Pancreas (tissue), 10 donors: ENCODE results near the gene AMPD3. TPM values are rescaled to one million over a fixed set of nuclear protein-coding genes. Genes with fewer than 3 reads are reported as not detected.
A peak's percentile ranks its signal among the peaks of the same experiment; 100 is the strongest.

Experiments
- ATAC-seq, 4 donors: fragments of 200-7000 bp; cut with Tn5 transposase; one replicate each; pipeline versions ENCODE4 v1.8.0 to v1.9.1; 2020; ENCODE audit warnings: mild to moderate bottlenecking in 4 of 4, moderate library complexity in 4 of 4
- DNase-seq, 6 donors: peaks; one replicate each; pipeline ENCODE4 v3.0.0-alpha.2; 2020
- FAIRE-seq: peaks from 2 replicates; lab custom pipeline; 2012; peaks lifted over from hg19 to GRCh38; lab: Jason Lieb, UNC
- H3K27ac ChIP-seq, 4 donors: fragments of 200-600 bp; sonication (generic); 1 replicate in 3 of 4; 2 replicates in 1 of 4; pipeline versions ENCODE4 v1.5.0 to v1.8.0; 2020
- H3K27me3 ChIP-seq, 4 donors: fragments of 200-600 bp; one replicate each; pipeline ENCODE4 v1.8.0; 2021
- H3K36me3 ChIP-seq, 3 donors: fragments of 200-600 bp; sonication (generic) in 1 of 3; one replicate each; pipeline versions ENCODE4 v1.5.0 to v1.8.0; 2020 to 2021
- H3K4me1 ChIP-seq, 3 donors: fragments of 200-600 bp; one replicate each; pipeline ENCODE4 v1.8.0; 2021
- H3K4me3 ChIP-seq, 4 donors: fragments of 200-600 bp; sonication (generic) in 2 of 4; one replicate each; pipeline versions ENCODE4 v1.5.0 to v1.8.0; 2020 to 2021
- H3K9me3 ChIP-seq, 4 donors: fragments of 200-600 bp; one replicate each; pipeline ENCODE4 v1.8.0; 2021
- WGBS, 2 donors: extraction: QIAGEN DNeasy Blood & Tissue Kit; methylation state at CpG; one replicate each; pipeline ENCODE4 v1.1.7; 2013; 5-methylcytosine and 5-hydroxymethylcytosine counted together
- intact Hi-C, 3 donors: fragments of 100-400 bp; cut with DNase I; formaldehyde crosslinking; loops; one replicate each; pipeline versions ENCODE4 v1.11.1 to v1.14.2; 2022
- polyA plus RNA-seq, 2 donors: library from polyadenylated mRNA; stranded (reverse); fragments of 200-250 nt; gene quantifications; one replicate each; pipeline ENCODE4 v1.2.3, GENCODE V29; 2013
- total RNA-seq, 6 donors: library from RNA; stranded (reverse); fragmentation: NEBNext Ultra II Directional in 4 of 6; extraction: Animal tissue kit (Norgen Biotek cat#: 25700) in 4 of 6; gene quantifications; one replicate each; pipeline versions ENCODE4 v1.2.1 to v1.2.4, GENCODE V29; 2021 to 2023
- TF ChIP-seq, protein P1 (sequence below), 4 donors: fragments of 200-600 bp; sonication (generic) in 3 of 4; IDR thresholded peaks; one replicate each; pipeline versions ENCODE4 v1.5.0 to v1.8.0; 2021; ENCODE audit warnings: antibody characterized with exemption in 4 of 4
- donor health status: healthy with polysubstance abuse.
- donor health status: DM: no; HTN: no; CAD: no; lungs with moderate emphysema.
- donor health status: DM: no; HTN: no; CAD: no.
- donor health status: control.
- donor health status: control.
- donor health status: Bipolar disorder and iron deficiency.
- donor health status: DM: yes; HTN: yes; CAD: no.
- donor health status: DM: no; HTN: no; CAD: no.
- donor health status: DM: no; HTN: no; CAD: no.
- donor health status: DM: yes; HTN: yes; CAD: no.

Gene AMPD3
- total and polyA plus RNA-seq, 8 donors = 2.7 to 10.0 (median 3.7) TPM

DNA sequence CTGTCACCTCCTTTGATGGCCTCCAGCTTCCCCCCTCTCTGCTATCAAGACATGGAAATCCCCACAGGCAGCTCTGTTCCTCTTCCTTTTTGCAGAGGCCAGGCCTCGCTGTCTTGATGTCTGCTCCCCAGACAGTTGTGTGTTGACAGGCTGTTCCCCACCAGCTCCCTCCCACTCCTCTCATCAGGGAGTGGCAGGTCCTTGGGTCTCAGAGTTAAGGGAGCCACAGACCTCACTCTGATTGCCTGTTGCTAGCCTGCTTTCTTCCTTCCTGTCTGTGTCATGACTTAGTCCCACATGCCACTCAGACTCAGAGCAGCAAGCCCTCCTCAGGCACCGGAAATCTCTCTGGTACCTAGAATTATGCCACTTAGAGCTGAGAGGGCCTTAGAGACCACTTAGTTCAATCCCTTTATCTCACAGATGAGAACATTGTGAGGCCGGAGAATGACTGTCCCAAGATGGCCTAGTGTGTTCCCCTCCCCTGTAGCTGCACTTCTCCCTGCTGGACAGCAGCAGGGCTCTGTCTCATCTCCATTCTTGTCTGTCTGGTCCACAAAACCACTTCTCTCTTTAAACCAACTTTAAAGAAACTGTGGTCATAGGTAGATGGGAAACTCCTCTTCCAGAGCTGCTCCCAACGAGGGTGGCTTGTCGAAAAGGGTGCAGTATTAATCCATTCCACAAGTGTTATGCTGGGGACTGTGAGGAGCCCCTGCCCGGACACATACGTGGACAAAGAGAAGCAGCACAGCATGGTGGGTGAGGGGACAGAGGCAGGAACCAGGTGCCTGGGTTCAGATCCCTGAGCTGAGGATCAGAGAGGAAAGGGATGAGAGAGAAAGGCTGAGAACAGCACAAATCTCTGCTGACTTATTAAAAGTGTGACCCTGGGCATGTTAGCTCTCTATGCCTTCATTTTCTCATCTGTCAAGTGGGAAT lies 4.2 kb downstream of the AMPD3 start:
- Histone ChIP-seq H3K27ac (peak overlapping the region in 1 of 4 donors; percentile 33), H3K36me3 (no peaks in the 10 kb centered on the region), H3K27me3 (no peaks in the 10 kb centered on the region), H3K9me3 (no peaks in the 10 kb centered on the region), H3K4me1 (no peaks in the 10 kb centered on the region), H3K4me3 (no peak overlapping the region)
- FAIRE-seq (no peak), ATAC-seq (peak in 1 of 4 donors; percentile 63), DNase-seq (peak in 1 of 6 donors; percentile 30)
- TF ChIP-seq, protein P1, sequence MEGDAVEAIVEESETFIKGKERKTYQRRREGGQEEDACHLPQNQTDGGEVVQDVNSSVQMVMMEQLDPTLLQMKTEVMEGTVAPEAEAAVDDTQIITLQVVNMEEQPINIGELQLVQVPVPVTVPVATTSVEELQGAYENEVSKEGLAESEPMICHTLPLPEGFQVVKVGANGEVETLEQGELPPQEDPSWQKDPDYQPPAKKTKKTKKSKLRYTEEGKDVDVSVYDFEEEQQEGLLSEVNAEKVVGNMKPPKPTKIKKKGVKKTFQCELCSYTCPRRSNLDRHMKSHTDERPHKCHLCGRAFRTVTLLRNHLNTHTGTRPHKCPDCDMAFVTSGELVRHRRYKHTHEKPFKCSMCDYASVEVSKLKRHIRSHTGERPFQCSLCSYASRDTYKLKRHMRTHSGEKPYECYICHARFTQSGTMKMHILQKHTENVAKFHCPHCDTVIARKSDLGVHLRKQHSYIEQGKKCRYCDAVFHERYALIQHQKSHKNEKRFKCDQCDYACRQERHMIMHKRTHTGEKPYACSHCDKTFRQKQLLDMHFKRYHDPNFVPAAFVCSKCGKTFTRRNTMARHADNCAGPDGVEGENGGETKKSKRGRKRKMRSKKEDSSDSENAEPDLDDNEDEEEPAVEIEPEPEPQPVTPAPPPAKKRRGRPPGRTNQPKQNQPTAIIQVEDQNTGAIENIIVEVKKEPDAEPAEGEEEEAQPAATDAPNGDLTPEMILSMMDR (IDR thresholded peaks at IDR 0.05) = no peak
- WGBS, 2 donors = 80 to 85% methylated on average over 7 of the region's 7 CpGs
- intact Hi-C loops = no loop called here

DNA sequence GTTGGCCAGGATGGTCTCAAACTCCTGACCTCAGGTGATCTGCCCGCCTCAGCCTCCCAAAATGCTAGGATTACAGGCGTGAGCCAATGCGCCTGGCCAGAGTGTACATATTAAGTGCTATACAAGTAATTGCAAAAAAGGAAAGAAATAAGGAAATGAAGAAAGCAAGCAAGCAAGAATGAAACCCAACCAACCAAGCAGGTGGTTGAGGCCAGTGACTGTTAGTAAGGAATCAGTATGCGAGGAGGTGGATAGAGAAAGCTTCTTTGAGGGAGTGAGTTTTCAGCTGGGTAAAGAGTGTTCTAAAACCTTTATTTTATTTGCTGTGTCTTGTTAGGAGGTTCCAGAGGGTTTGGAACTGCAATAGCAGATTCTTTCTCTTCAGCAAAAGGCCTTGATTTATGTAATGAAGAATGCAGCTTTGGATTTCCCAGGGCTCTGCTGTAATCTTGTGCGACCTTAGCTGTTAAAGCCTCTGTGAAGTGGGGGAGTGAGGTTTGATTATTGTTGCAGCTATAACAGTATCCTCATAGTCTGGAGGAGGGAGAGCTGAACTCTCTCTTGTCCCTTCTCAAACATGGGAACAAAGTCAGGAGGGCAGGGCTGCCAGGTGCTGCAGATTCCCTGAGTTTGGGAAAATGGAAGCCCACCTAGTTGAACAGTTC lies 5.7 kb downstream of the AMPD3 start:
- H3K9me3 ChIP-seq = no peaks in the 10 kb centered on the region
- no peaks in the 10 kb centered on the region for H3K4me1 ChIP-seq
- H3K27ac ChIP-seq = no peak overlapping the region
- DNase-seq (no peak), ATAC-seq (no peak), FAIRE-seq (no peak)
- no peak overlapping the region for H3K4me3 ChIP-seq
- H3K36me3 ChIP-seq = no peaks in the 10 kb centered on the region
- H3K27me3 ChIP-seq = no peaks in the 10 kb centered on the region
- intact Hi-C loops = no loop called here
- TF ChIP-seq, protein P1 (IDR thresholded peaks at IDR 0.05) = no peak
- 91 to 95% methylated on average over 5 of the region's 5 CpGs for WGBS, 2 donors

DNA sequence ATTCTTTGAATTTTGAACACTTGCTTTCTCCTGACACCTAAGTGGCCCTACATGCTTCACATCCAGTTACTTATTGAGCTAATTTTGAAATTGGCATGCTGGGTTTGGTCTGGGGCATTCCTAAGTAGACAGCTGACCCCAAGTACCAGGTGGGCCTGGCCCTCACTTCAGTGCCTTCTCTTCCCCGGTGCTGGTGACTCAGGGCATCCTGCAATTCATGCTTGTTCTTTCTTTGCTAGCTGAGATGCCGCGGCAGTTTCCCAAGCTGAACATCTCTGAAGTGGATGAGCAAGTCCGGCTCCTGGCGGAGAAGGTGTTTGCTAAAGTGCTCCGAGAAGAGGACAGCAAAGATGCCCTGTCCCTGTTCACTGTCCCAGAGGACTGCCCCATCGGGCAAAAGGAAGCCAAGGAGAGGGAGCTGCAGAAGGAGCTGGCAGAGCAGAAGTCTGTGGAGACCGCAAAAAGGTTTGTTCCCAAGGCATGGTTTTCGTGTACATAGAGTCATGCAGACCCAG lies 6.3 kb downstream of the AMPD3 start:
- Histone ChIP-seq H3K9me3 (no peaks in the 10 kb centered on the region), H3K4me3 (no peak overlapping the region), H3K27ac (no peak overlapping the region), H3K4me1 (no peaks in the 10 kb centered on the region), H3K36me3 (no peaks in the 10 kb centered on the region), H3K27me3 (no peaks in the 10 kb centered on the region)
- no peak for DNase-seq
- 92 to 94% methylated on average over 9 of the region's 9 CpGs for WGBS, 2 donors
- intact Hi-C loops = no loop called here
- TF ChIP-seq, protein P1 (IDR thresholded peaks at IDR 0.05) = no peak
- no peak for ATAC-seq
- no peak for FAIRE-seq

DNA sequence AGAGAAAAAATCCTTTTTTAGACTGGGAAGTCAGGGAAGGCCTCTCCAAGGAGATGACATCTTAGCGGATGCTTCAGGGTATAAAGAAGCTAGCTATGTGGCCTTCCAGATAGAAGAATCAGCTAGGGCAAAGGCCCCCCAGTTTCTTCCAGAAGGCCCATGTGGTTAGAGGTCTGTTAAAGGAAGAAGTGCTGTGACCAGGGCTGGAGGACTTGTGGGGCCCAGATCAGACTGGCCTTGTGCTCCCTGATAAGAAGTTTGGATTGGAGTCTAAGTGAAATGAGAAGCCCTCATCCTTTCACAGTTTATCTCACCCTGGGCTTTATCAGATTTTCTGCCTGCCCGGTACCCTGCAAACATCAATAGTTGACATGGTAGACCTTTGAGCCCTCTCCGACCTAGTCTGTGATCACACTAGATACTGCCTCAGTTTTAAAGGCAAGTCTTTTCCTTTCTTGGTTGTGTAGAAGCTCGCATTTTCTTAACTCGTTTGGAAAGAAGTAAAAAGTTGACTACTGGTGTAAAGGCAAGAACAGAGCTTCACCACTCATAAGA lies 7.8 kb downstream of the AMPD3 start:
- Histone ChIP-seq H3K27ac (no peak overlapping the region), H3K9me3 (no peaks in the 10 kb centered on the region), H3K4me1 (no peaks in the 10 kb centered on the region), H3K4me3 (no peak overlapping the region), H3K27me3 (no peaks in the 10 kb centered on the region), H3K36me3 (no peaks in the 10 kb centered on the region)
- TF ChIP-seq, protein P1 (IDR thresholded peaks at IDR 0.05) = no peak
- no peak for FAIRE-seq
- DNase-seq = no peak
- intact Hi-C loops = no loop called here
- no peak for ATAC-seq
- 81 to 86% methylated on average over 5 of the region's 5 CpGs for WGBS, 2 donors
